Measurements from ENCODE around the gene CST9.

CST9 gene

GRCh38 chr20:23652926-23653325, 47.2 kb upstream of the CST9 start:
- no peak overlapping the region for H3K4ac ChIP-seq (ENCODE audit: low read length)

GRCh38 chr20:23652371-23652770, 46.7 kb upstream of the CST9 start:
- no peaks in the 10 kb centered on the region for H3K9me3 ChIP-seq (replicated peaks in 1 of 2; ENCODE audit: control insufficient read depth in 2 of 2, insufficient read depth in 1 of 2, low read depth in 1 of 2, low read length in 2 of 2)
- no peak overlapping the region for H3K4ac ChIP-seq (ENCODE audit: low read length)

More at GRCh38 chr20:23652926-23653325, 47.2 kb upstream of the CST9 start:
- Histone ChIP-seq H3K79me1 (ENCODE audit: low read depth, low read length) (no peaks in the 10 kb centered on the region), H2BK12ac (ENCODE audit: low read length) (no peak overlapping the region), H3K27me3 (ENCODE audit: control insufficient read depth in 3 of 3, insufficient read depth in 3 of 3, low read depth in 1 of 3, low read length in 3 of 3) (peaks cover 0 to 37% (median 0%) of the 10 kb centered on the region in 3 experiments), H3K9me3 (replicated peaks in 1 of 2; ENCODE audit: control insufficient read depth in 2 of 2, insufficient read depth in 1 of 2, low read depth in 1 of 2, low read length in 2 of 2) (no peaks in the 10 kb centered on the region), H3K9ac (ENCODE audit: low read depth, low read length, poor library complexity) (no peak overlapping the region), H3K27ac (replicated peaks; ENCODE audit: low read length) (no peak overlapping the region), H3K4me2 (ENCODE audit: insufficient read depth, low read length, poor library complexity, severe bottlenecking) (no peak overlapping the region), H3K23ac (ENCODE audit: low read depth, low read length, poor library complexity) (no peak overlapping the region), H4K91ac (ENCODE audit: low read depth, low read length, poor library complexity) (no peak overlapping the region), H3K18ac (ENCODE audit: low read length) (no peak overlapping the region), H3K4me3 (ENCODE audit: low read length in 2 of 2) (no peak overlapping the region), H3K4me1 (ENCODE audit: control insufficient read depth in 2 of 2, insufficient read depth in 1 of 2, low read depth in 1 of 2, low read length in 2 of 2) (no peaks in the 10 kb centered on the region), H3K36me3 (replicated peaks in 1 of 2; ENCODE audit: control insufficient read depth in 2 of 2, insufficient read depth in 2 of 2, low read length in 2 of 2) (no peaks in the 10 kb centered on the region), H4K8ac (ENCODE audit: low read depth, low read length) (no peak overlapping the region), H3K14ac (ENCODE audit: low read length) (no peak overlapping the region), H2BK5ac (ENCODE audit: low read length) (no peak overlapping the region), H2BK120ac (ENCODE audit: low read depth, low read length) (no peak overlapping the region), H2AK5ac (ENCODE audit: low read depth, low read length) (no peak overlapping the region), H2BK15ac (ENCODE audit: low read length) (no peak overlapping the region), H2AFZ (ENCODE audit: low read length) (no peak overlapping the region)
- no CpG with 5 or more reads among the region's 2 CpGs for WGBS, 2 donors (ENCODE audit: extremely low coverage in 2 of 2, insufficient read length in 2 of 2, insufficient replicate concordance in 1 of 2)
- no peak for DNase-seq (ENCODE audit: low spot score)

GRCh38 chr20:23651117-23651516, 45.4 kb upstream of the CST9 start:
- H3K27me3 ChIP-seq (ENCODE audit: control insufficient read depth in 3 of 3, insufficient read depth in 3 of 3, low read depth in 1 of 3, low read length in 3 of 3): peaks cover 0 to 20% (median 0%) of the 10 kb centered on the region in 3 experiments
- no peak overlapping the region for H2BK12ac ChIP-seq (ENCODE audit: low read length)
- no peak overlapping the region for H4K8ac ChIP-seq (ENCODE audit: low read depth, low read length)
- no peak overlapping the region for H3K14ac ChIP-seq (ENCODE audit: low read length)
- no peak overlapping the region for H2BK5ac ChIP-seq (ENCODE audit: low read length)
- no peak overlapping the region for H3K23ac ChIP-seq (ENCODE audit: low read depth, low read length, poor library complexity)
- H2AFZ ChIP-seq (ENCODE audit: low read length): no peak overlapping the region
- no peak overlapping the region for H2AK5ac ChIP-seq (ENCODE audit: low read depth, low read length)
- no peak overlapping the region for H3K4ac ChIP-seq (ENCODE audit: low read length)
- no peak overlapping the region for H3K18ac ChIP-seq (ENCODE audit: low read length)
- H3K9ac ChIP-seq (ENCODE audit: low read depth, low read length, poor library complexity): no peak overlapping the region
- H3K9me3 ChIP-seq (replicated peaks in 1 of 2; ENCODE audit: control insufficient read depth in 2 of 2, insufficient read depth in 1 of 2, low read depth in 1 of 2, low read length in 2 of 2): no peaks in the 10 kb centered on the region
- no peak overlapping the region for H2BK15ac ChIP-seq (ENCODE audit: low read length)
- no peaks in the 10 kb centered on the region for H3K36me3 ChIP-seq (replicated peaks in 1 of 2; ENCODE audit: control insufficient read depth in 2 of 2, insufficient read depth in 2 of 2, low read length in 2 of 2)
- no peak overlapping the region for H2BK120ac ChIP-seq (ENCODE audit: low read depth, low read length)
- no peaks in the 10 kb centered on the region for H3K4me1 ChIP-seq (ENCODE audit: control insufficient read depth in 2 of 2, insufficient read depth in 1 of 2, low read depth in 1 of 2, low read length in 2 of 2)
- no peak overlapping the region for H4K91ac ChIP-seq (ENCODE audit: low read depth, low read length, poor library complexity)
- no peaks in the 10 kb centered on the region for H3K79me1 ChIP-seq (ENCODE audit: low read depth, low read length)
- no CpG with 5 or more reads among the region's 2 CpGs for WGBS, 2 donors (ENCODE audit: extremely low coverage in 2 of 2, insufficient read length in 2 of 2, insufficient replicate concordance in 1 of 2)
- DNase-seq (ENCODE audit: low spot score): no peak
- H3K27ac ChIP-seq (replicated peaks; ENCODE audit: low read length): no peak overlapping the region
- no peak overlapping the region for H3K4me3 ChIP-seq (ENCODE audit: low read length in 2 of 2)
- no peak overlapping the region for H3K4me2 ChIP-seq (ENCODE audit: insufficient read depth, low read length, poor library complexity, severe bottlenecking)

More at GRCh38 chr20:23652371-23652770, 46.7 kb upstream of the CST9 start:
- H3K4me2 ChIP-seq (ENCODE audit: insufficient read depth, low read length, poor library complexity, severe bottlenecking): no peak overlapping the region
- no peak overlapping the region for H2BK120ac ChIP-seq (ENCODE audit: low read depth, low read length)
- H3K23ac ChIP-seq (ENCODE audit: low read depth, low read length, poor library complexity): no peak overlapping the region
- no peaks in the 10 kb centered on the region for H3K4me1 ChIP-seq (ENCODE audit: control insufficient read depth in 2 of 2, insufficient read depth in 1 of 2, low read depth in 1 of 2, low read length in 2 of 2)
- no peak overlapping the region for H2AFZ ChIP-seq (ENCODE audit: low read length)
- H3K27me3 ChIP-seq (ENCODE audit: control insufficient read depth in 3 of 3, insufficient read depth in 3 of 3, low read depth in 1 of 3, low read length in 3 of 3): peaks cover 0 to 33% (median 0%) of the 10 kb centered on the region in 3 experiments
- H2BK12ac ChIP-seq (ENCODE audit: low read length): no peak overlapping the region
- H3K4me3 ChIP-seq (ENCODE audit: low read length in 2 of 2): no peak overlapping the region
- no peaks in the 10 kb centered on the region for H3K79me1 ChIP-seq (ENCODE audit: low read depth, low read length)
- no peak overlapping the region for H4K8ac ChIP-seq (ENCODE audit: low read depth, low read length)
- H3K14ac ChIP-seq (ENCODE audit: low read length): no peak overlapping the region
- H3K27ac ChIP-seq (replicated peaks; ENCODE audit: low read length): no peak overlapping the region
- no peak overlapping the region for H2BK5ac ChIP-seq (ENCODE audit: low read length)
- H2BK15ac ChIP-seq (ENCODE audit: low read length): no peak overlapping the region
- no peak overlapping the region for H3K9ac ChIP-seq (ENCODE audit: low read depth, low read length, poor library complexity)
- H3K18ac ChIP-seq (ENCODE audit: low read length): no peak overlapping the region
- DNase-seq (ENCODE audit: low spot score): no peak
- H4K91ac ChIP-seq (ENCODE audit: low read depth, low read length, poor library complexity): no peak overlapping the region
- no peak overlapping the region for H2AK5ac ChIP-seq (ENCODE audit: low read depth, low read length)
- H3K36me3 ChIP-seq (replicated peaks in 1 of 2; ENCODE audit: control insufficient read depth in 2 of 2, insufficient read depth in 2 of 2, low read length in 2 of 2): no peaks in the 10 kb centered on the region

GRCh38 chr20:23649830-23650417, 44.2 kb upstream of the CST9 start:
- no peak overlapping the region for H2BK12ac ChIP-seq (ENCODE audit: low read length)
- H3K9me3 ChIP-seq (replicated peaks in 1 of 2; ENCODE audit: control insufficient read depth in 2 of 2, insufficient read depth in 1 of 2, low read depth in 1 of 2, low read length in 2 of 2): no peaks in the 10 kb centered on the region
- H3K27me3 ChIP-seq (ENCODE audit: control insufficient read depth in 3 of 3, insufficient read depth in 3 of 3, low read depth in 1 of 3, low read length in 3 of 3): peaks cover 0 to 16% (median 0%) of the 10 kb centered on the region in 3 experiments
- no peak overlapping the region for H3K14ac ChIP-seq (ENCODE audit: low read length)
- H3K4ac ChIP-seq (ENCODE audit: low read length): no peak overlapping the region
- no peak overlapping the region for H3K4me3 ChIP-seq (ENCODE audit: low read length in 2 of 2)
- H2AK5ac ChIP-seq (ENCODE audit: low read depth, low read length): no peak overlapping the region
- no peak overlapping the region for H3K23ac ChIP-seq (ENCODE audit: low read depth, low read length, poor library complexity)
- no peak overlapping the region for H4K8ac ChIP-seq (ENCODE audit: low read depth, low read length)
- H2BK120ac ChIP-seq (ENCODE audit: low read depth, low read length): no peak overlapping the region
- H3K4me2 ChIP-seq (ENCODE audit: insufficient read depth, low read length, poor library complexity, severe bottlenecking): no peak overlapping the region
- H3K36me3 ChIP-seq (replicated peaks in 1 of 2; ENCODE audit: control insufficient read depth in 2 of 2, insufficient read depth in 2 of 2, low read length in 2 of 2): no peaks in the 10 kb centered on the region
- H3K18ac ChIP-seq (ENCODE audit: low read length): no peak overlapping the region
- H2BK15ac ChIP-seq (ENCODE audit: low read length): no peak overlapping the region
- no peak overlapping the region for H3K9ac ChIP-seq (ENCODE audit: low read depth, low read length, poor library complexity)
- H3K79me1 ChIP-seq (ENCODE audit: low read depth, low read length): no peaks in the 10 kb centered on the region
- no peaks in the 10 kb centered on the region for H3K4me1 ChIP-seq (ENCODE audit: control insufficient read depth in 2 of 2, insufficient read depth in 1 of 2, low read depth in 1 of 2, low read length in 2 of 2)
- DNase-seq (ENCODE audit: low spot score): no peak
- H2BK5ac ChIP-seq (ENCODE audit: low read length): no peak overlapping the region
- H2AFZ ChIP-seq (ENCODE audit: low read length): no peak overlapping the region
- no peak overlapping the region for H3K27ac ChIP-seq (replicated peaks; ENCODE audit: low read length)
- H4K91ac ChIP-seq (ENCODE audit: low read depth, low read length, poor library complexity): no peak overlapping the region
- no CpG with 5 or more reads among the region's 1 CpG for WGBS, 2 donors (ENCODE audit: extremely low coverage in 2 of 2, insufficient read length in 2 of 2, insufficient replicate concordance in 1 of 2)

All from neuronal stem cell (in vitro differentiated cells).